Measurements from ENCODE around the gene CACNA1D. TPM values are rescaled to one million over a fixed set of nuclear protein-coding genes. Genes with fewer than 3 reads are reported as not detected.

CACNA1D gene
- total RNA-seq, 4 donors from 2014 or later: 0.85 to 0.88 TPM; not detected in 2

DNA sequence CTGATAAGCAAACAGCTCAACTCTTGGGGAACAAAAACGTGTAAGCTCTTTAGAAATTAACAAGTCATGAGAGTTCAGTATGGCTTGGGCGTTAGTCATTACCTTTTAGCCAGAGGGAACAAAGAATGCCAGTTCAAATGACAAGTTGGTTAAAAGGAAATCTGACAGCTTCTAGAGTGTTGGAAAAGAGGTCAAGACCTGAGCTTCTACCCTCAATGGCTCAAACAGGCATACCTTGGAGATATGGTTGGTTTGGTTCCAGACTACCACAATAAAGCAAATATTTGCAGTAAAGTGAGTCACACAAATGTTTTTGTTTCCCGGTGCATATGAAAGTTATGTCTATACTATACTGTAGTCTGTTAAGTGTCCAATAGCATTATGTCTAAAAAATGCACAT is 136.1 kb downstream of the CACNA1D start:
- TF ChIP-seq, protein P1, sequence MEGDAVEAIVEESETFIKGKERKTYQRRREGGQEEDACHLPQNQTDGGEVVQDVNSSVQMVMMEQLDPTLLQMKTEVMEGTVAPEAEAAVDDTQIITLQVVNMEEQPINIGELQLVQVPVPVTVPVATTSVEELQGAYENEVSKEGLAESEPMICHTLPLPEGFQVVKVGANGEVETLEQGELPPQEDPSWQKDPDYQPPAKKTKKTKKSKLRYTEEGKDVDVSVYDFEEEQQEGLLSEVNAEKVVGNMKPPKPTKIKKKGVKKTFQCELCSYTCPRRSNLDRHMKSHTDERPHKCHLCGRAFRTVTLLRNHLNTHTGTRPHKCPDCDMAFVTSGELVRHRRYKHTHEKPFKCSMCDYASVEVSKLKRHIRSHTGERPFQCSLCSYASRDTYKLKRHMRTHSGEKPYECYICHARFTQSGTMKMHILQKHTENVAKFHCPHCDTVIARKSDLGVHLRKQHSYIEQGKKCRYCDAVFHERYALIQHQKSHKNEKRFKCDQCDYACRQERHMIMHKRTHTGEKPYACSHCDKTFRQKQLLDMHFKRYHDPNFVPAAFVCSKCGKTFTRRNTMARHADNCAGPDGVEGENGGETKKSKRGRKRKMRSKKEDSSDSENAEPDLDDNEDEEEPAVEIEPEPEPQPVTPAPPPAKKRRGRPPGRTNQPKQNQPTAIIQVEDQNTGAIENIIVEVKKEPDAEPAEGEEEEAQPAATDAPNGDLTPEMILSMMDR (IDR thresholded peaks at IDR 0.05; ENCODE audit: low read depth): no peak

DNA sequence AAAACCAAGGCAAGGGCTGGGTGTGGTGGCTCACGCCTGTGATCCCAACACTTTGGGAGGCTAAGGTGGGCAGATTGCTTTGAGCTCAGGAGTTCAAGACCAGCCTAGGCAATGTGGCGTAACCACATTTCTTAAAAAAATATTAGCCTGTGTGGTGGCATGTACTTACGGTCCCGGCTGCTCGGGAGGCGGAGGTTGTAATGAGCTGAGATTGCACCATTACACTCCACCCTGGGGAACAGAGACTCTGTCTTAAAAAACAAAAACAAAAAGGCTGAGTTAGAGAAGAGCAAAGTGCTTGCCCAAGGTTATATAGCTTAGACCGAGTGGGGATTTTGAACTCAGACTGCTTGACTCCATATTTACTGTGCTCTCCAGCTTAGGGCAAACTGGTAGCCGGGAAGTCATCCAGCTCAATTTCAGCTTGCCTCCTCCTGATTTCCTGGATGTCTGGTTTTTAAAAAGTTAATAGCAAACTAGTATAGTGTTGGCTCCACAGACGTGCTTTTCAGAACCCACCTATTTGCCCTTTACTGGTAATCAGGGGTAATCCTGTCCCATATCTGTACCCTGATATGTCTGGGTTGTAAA is 138.9 kb downstream of the CACNA1D start:
- TF ChIP-seq, protein P1 (IDR thresholded peaks at IDR 0.05; ENCODE audit: low read depth): no peak

DNA sequence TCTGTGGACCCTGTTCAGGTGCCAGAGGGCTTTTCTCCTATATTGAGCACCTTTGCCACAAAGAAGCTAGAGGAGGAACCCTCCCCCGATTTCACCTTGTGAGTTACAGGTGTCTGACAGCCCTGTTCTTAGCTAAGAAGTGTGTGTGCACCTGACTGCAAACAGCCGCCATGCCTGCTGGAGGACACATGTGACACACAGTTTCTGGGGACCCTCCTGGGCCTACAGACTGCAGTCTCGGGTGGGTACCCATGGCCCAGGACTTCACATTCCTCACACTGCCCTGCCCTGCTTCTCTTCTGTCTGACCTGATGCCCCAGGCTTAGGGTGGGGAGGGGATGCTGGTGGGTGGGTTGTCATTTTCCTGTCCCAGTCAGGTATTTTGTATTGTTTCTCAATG is 140.6 kb downstream of the CACNA1D start:
- TF ChIP-seq, protein P1 (IDR thresholded peaks at IDR 0.05; ENCODE audit: low read depth): no peak

DNA sequence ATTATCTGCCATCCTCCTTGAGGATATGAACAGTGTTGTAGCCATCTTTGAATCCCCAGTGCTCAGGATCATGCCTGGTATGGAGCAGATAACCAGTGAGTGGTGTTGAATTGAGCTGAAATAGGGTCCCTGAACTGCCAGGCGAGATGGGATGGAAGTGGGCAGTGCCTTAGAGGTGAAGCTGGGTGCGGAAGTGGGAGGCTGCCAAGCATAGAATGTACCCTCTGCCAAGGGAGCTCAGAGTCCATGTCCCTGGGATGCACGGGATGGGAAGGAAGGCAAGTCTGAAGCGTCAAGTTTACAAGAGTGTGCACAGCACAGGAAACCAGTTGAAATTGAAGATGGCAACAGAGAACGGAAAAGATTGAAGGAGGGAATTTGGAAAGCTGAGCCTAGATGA is 147.0 kb downstream of the CACNA1D start:
- TF ChIP-seq, protein P1 (IDR thresholded peaks at IDR 0.05; ENCODE audit: low read depth): no peak

DNA sequence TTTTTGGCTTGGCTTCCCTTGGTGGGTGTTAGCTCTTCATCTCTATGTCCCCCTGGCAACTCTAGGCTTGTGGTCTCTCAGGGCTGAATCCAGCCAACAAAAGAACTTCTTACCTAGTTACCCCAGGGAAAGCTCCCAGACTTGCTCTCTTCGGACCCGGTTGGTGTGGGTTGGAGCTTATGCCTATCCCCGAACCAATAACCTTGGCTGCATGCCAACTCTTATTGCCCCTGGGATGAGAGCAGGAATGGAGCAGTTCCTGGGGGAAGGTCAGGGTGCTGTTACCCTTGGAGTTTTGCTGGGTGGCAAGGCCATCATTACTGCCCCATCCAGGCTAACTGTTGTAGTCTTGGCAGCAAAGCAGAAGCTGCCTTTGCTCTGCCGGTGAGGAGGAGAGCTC is 147.8 kb downstream of the CACNA1D start:
- TF ChIP-seq, protein P1 (IDR thresholded peaks at IDR 0.05; ENCODE audit: low read depth): no peak

DNA sequence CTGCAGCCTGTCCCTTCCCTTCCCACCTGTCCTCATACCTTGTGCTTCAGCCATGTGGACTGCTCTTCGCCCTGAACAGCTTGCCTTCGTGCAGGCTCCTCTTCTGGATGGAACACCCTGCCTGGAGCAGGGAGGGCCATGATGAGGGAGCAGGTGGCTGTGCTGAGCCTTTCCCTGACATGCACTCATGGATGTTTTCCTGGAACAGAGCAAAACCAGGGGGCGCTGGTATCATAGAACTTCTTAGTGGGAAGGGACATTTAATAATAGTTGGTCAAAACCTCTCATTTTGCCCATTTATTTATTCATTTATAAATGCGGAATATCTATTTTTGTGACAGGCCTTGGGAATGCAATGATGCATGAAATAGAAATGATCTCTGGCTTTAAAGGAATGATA is 149.3 kb downstream of the CACNA1D start:
- TF ChIP-seq, protein P1 (IDR thresholded peaks at IDR 0.05; ENCODE audit: low read depth): no peak

DNA sequence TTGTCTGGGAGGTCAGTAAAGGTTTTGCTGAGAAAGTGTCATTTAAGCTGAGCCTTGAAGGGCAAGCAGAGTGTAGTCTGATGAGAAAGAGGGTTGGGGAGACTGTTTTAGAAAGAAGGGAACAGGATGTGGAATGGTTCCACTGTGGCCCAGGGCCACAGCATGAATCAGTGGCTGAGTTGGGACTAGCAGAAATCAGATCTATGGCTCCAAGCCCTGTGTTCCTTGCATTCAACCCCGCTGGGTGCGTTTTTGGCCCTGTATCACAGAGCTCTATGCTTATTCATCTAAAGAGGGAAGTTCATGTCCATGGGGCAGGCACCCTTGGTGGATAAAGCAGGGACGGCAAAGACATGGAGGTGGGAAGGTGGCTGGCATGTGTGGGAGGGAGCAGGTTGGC is 151.3 kb downstream of the CACNA1D start:
- TF ChIP-seq, protein P1 (IDR thresholded peaks at IDR 0.05; ENCODE audit: low read depth): no peak

All from subcutaneous adipose tissue (tissue), 4 donors.